Measurements from ENCODE around the gene VWA5B2. TPM values are rescaled to one million over a fixed set of nuclear protein-coding genes. Genes with fewer than 3 reads are reported as not detected.
A peak's percentile ranks its signal among the peaks of the same experiment; 100 is the strongest.

VWA5B2 gene
- total and polyA plus RNA-seq, 11 donors = 0.11 TPM; not detected in 10

- no peaks in the 10 kb centered on the region for H3K9me3 ChIP-seq
- H3K4me3 ChIP-seq = no peak overlapping the region
- ATAC-seq = peak; percentile 61 to 77 (median 70)
- no peak overlapping the region for H3K27ac ChIP-seq
- WGBS, 4 donors = 13 to 19% (median 16%) methylated on average over 22 to 46 of the region's 46 CpGs
- H3K4me1 ChIP-seq = peaks cover 0 to 8% (median 5%) of the 10 kb centered on the region in 12 donors
- DNase-seq = peak in 2 of 5 donors; percentile 51 to 65
- intact Hi-C loops (cut with DNase I) = loop anchor here in 7 of 10 donors (5.0 to 10.0 kb wide), 8 partner anchors 47 to 347 kb away; partner anchors contain the start of genes ABCC5 (in 2 of the 7), ABCF3 (in 1 of the 7) and DVL3 (in 1 of the 7)
- H3K36me3 ChIP-seq = peaks cover 0 to 42% (median 35%) of the 10 kb centered on the region in 9 donors
- H3K27me3 ChIP-seq = peaks cover 0 to 3% (median 0%) of the 10 kb centered on the region in 9 donors
- TF ChIP-seq POLR2A (IDR thresholded peaks at IDR 0.05) = no peak
- TF ChIP-seq, protein P1, sequence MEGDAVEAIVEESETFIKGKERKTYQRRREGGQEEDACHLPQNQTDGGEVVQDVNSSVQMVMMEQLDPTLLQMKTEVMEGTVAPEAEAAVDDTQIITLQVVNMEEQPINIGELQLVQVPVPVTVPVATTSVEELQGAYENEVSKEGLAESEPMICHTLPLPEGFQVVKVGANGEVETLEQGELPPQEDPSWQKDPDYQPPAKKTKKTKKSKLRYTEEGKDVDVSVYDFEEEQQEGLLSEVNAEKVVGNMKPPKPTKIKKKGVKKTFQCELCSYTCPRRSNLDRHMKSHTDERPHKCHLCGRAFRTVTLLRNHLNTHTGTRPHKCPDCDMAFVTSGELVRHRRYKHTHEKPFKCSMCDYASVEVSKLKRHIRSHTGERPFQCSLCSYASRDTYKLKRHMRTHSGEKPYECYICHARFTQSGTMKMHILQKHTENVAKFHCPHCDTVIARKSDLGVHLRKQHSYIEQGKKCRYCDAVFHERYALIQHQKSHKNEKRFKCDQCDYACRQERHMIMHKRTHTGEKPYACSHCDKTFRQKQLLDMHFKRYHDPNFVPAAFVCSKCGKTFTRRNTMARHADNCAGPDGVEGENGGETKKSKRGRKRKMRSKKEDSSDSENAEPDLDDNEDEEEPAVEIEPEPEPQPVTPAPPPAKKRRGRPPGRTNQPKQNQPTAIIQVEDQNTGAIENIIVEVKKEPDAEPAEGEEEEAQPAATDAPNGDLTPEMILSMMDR (IDR thresholded peaks at IDR 0.05) = peak in 11 of 12 donors; percentile 29 to 61 (median 46)
Measured at GRCh38 chr3:184241447-184242296, 12.3 kb downstream of the VWA5B2 start.

DNA sequence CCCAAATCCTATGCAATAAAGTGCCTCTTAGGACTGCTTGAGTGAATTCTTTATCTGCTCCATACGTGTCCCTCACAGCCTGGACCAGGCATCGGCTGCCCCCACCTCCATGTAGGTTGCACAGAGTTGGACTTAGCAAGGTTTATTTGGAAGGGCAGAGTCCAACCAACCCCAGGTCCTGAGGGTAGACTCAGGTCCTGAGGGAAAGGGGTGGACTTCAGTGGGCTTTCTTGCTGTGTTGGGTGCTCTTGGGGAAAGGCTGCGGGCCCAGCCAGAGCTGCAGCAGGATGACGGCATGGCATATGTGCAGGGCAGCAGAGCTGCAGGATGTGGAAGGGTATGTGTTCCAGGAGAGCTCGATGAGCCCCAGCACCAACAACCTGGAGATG lies 12.9 kb downstream of the VWA5B2 start:
- Histone ChIP-seq H3K27me3 (no peaks in the 10 kb centered on the region), H3K36me3 (peaks cover 0 to 42% (median 35%) of the 10 kb centered on the region in 9 donors), H3K27ac (no peak overlapping the region), H3K4me3 (no peak overlapping the region), H3K9me3 (no peaks in the 10 kb centered on the region), H3K4me1 (peaks cover 0 to 9% (median 5%) of the 10 kb centered on the region in 12 donors)
- TF ChIP-seq, protein P1 (IDR thresholded peaks at IDR 0.05) = no peak
- TF ChIP-seq POLR2A (IDR thresholded peaks at IDR 0.05) = no peak
- intact Hi-C loops (cut with DNase I) = loop anchor here in 7 of 10 donors (5.0 to 10.0 kb wide), 8 partner anchors 47 to 347 kb away; partner anchors contain the start of genes ABCC5 (in 2 of the 7), ABCF3 (in 1 of the 7) and DVL3 (in 1 of the 7)
- 83 to 89% (median 86%) methylated on average over 5 of the region's 5 CpGs for WGBS, 4 donors
- ATAC-seq (peak in 1 of 4 donors; percentile 6), DNase-seq (no peak)

DNA sequence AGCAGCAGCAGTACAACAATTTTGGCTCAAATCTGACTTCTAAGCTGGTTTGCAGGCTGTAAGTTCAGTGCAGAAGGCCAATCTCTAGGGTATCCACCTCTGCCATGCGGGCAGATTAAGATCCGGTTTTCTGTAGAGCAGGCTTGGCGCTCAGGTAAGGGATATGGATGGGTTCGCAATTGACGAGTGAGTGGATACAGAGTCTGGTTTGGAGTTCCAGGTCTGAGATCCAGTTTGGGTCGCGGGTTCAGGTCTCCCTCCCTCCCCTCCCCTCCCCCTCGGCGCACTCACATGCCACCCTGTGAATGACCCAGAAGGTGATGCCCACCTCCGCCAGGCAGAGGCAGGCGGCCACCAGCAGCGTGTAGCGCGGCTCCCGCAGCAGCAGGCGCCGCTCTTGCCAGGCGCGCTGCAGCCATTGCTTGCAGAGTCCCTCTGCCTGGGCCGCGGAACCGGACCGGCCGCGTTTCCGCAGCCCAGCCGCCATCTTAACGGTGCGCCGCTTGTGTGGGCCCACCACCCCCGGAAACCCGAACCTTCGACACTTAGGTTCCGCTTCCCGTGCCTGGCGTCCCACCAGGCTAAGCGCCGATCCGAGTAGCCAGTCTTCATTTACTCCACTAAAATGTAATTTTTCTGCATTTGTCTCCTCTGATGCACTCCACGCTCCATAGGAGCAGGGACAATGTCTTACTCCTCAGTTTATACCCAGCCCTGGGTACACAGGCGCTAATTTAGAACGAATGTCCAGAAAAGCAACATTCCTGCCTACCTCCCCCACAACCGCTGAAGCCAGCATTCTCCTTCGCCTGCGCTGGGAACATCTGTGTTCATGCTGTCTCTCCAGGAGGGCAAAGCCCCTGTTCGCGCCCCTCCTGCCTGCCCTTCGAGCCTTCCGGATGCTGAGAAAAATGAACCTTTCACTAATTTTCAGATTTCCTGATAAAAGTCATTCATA lies 19.3 kb downstream of the VWA5B2 start, which contains the start of gene ALG3:
TSS of gene ALG3 (minus strand) at position 509 of the 958 bp plus-strand sequence. CDS start at position 487, 22 bp downstream.
- ATAC-seq = peak; percentile 83 to 87 (median 84)
- no peaks in the 10 kb centered on the region for H3K9me3 ChIP-seq
- H3K27ac ChIP-seq = peak within 1 kb of the TSS in 11 of 12 donors; percentile 70 to 96 (median 82)
- WGBS, 4 donors = 0 to 1% (median 0%) methylated on average over 24 to 49 of the region's 49 CpGs
- DNase-seq = peak; percentile 84 to 91 (median 86)
- TF ChIP-seq POLR2A (IDR thresholded peaks at IDR 0.05) = peak in 1 of 2 donors; percentile 62
- TF ChIP-seq, protein P1 (IDR thresholded peaks at IDR 0.05) = peak in 1 of 12 donors; percentile 16
- peaks cover 0 to 22% (median 11%) of the 10 kb centered on the region in 12 donors for H3K4me1 ChIP-seq
- intact Hi-C loops (cut with DNase I) = loop anchor here (1.0 to 10.0 kb wide), 20 partner anchors 22 to 366 kb away; partner anchors contain the start of genes ABCC5 (in 4 of the 10), ABCF3 (in 4 of the 10), EIF2B5 (in 3 of the 10) and DVL3 (in 2 of the 10)
- no peaks in the 10 kb centered on the region for H3K27me3 ChIP-seq
- H3K4me3 ChIP-seq = peak within 1 kb of the TSS; percentile 47 to 99 (median 82)
- peaks cover 0 to 21% (median 19%) of the 10 kb centered on the region in 9 donors for H3K36me3 ChIP-seq
